ENCODE measurements around the gene INTS11.

Gene INTS11

GRCh38 chr1:1262071-1262470 is 62.4 kb downstream of the INTS11 start:
- no peak for ATAC-seq
- TF ChIP-seq SNAI2 (CRISPR knock-in tag; IDR thresholded peaks at IDR 0.05) (no peak), ZNF70 (CRISPR knock-in tag; IDR thresholded peaks at IDR 0.05) (no peak), CREB5 (CRISPR knock-in tag; IDR thresholded peaks at IDR 0.05; ENCODE audit: low read depth) (no peak), OSR1 (CRISPR knock-in tag; IDR thresholded peaks at IDR 0.05) (no peak), CSDC2 (CRISPR knock-in tag; IDR thresholded peaks at IDR 0.05) (no peak), PATZ1 (CRISPR knock-in tag; IDR thresholded peaks at IDR 0.05; ENCODE audit: borderline replicate concordance) (no peak), CSRNP3 (CRISPR knock-in tag; IDR thresholded peaks at IDR 0.05) (no peak), ZNF8 (CRISPR knock-in tag; IDR thresholded peaks at IDR 0.05) (no peak), TSHZ2 (CRISPR knock-in tag; IDR thresholded peaks at IDR 0.05) (no peak), POU6F1 (CRISPR knock-in tag; IDR thresholded peaks at IDR 0.05; ENCODE audit: borderline replicate concordance, low read depth) (no peak), GLIS3 (CRISPR knock-in tag; IDR thresholded peaks at IDR 0.05) (no peak), ARNTL (CRISPR knock-in tag; IDR thresholded peaks at IDR 0.05; ENCODE audit: borderline replicate concordance, low read depth) (no peak), ZFP30 (CRISPR knock-in tag; IDR thresholded peaks at IDR 0.05) (no peak), BACH2 (CRISPR knock-in tag; IDR thresholded peaks at IDR 0.05; ENCODE audit: borderline replicate concordance) (no peak), ISL1 (CRISPR knock-in tag; IDR thresholded peaks at IDR 0.05) (no peak)
